Esophagus squamous epithelium (tissue), 5 donors: ENCODE measurements around the gene TCERG1L. TPM values are rescaled to one million over a fixed set of nuclear protein-coding genes. Genes with fewer than 3 reads are reported as not detected.

ENCODE experiments used
- DNase-seq: peaks from one replicate; lab custom pipeline; 2025; lab: John Stamatoyannopoulos, UW
- H3K27ac ChIP-seq, 4 donors: fragments of 200-600 bp; sonication (generic); one replicate each; pipeline ENCODE4 v1.5.1; 2016 to 2019; ENCODE audit warnings: mild to moderate bottlenecking in 1 of 4
- H3K27me3 ChIP-seq, 4 donors: fragments of 200-600 bp; sonication (generic); 1 replicate in 3 of 4; 2 replicates in 1 of 4; pipeline versions ENCODE4 v1.5.1 to v1.6.0; 2017 to 2021; ENCODE audit warnings: antibody characterized with exemption in 1 of 4
- H3K36me3 ChIP-seq, 3 donors: fragments of 200-600 bp; sonication (generic); one replicate each; pipeline ENCODE4 v1.5.1; 2016 to 2019
- H3K4me1 ChIP-seq, 3 donors: fragments of 200-600 bp; sonication (generic); one replicate each; pipeline ENCODE4 v1.5.1; 2017 to 2019
- H3K4me3 ChIP-seq, 4 donors: fragments of 200-600 bp; sonication (generic); 1 replicate in 3 of 4; 2 replicates in 1 of 4; pipeline ENCODE4 v1.5.1; 2016 to 2019; ENCODE audit warnings: mild to moderate bottlenecking in 2 of 4, moderate library complexity in 1 of 4
- H3K9me3 ChIP-seq, 3 donors: fragments of 200-600 bp; sonication (generic); one replicate each; pipeline ENCODE4 v1.5.1; 2016 to 2019
- CTCF ChIP-seq, 6 experiments: fragments of 450-650 bp in 4 of 6; fragments of 200-600 bp in 2 of 6; sonication (generic) in 2 of 6; IDR thresholded peaks; one replicate each; pipeline ENCODE4 v1.5.1; 2016 to 2019; ENCODE audit warnings: antibody characterized with exemption in 6 of 6, mild to moderate bottlenecking in 4 of 6, moderate library complexity in 4 of 6
- POLR2A ChIP-seq, 4 donors: fragments of 450-650 bp; IDR thresholded peaks; one replicate each; pipeline ENCODE4 v1.6.1; 2017; ENCODE audit warnings: antibody characterized with exemption in 4 of 4, mild to moderate bottlenecking in 4 of 4, moderate library complexity in 3 of 4
- WGBS, 2 donors: methylation state at CpG; one replicate each; pipeline ENCODE4 v1.1.5; 2018; 5-methylcytosine and 5-hydroxymethylcytosine counted together
- intact Hi-C: fragments of 100-400 bp; cut with DNase I; formaldehyde crosslinking; loops from one replicate; pipeline ENCODE4 v1.15.0; 2022
- total RNA-seq, 4 donors: library from RNA; depleted of rRNA; stranded (reverse); fragments of >200 nt; gene quantifications; one replicate each; pipeline ENCODE4 v1.1.0, GENCODE V29; 2016
- donor health status: DM: yes; HTN: yes; CAD: no.

Gene TCERG1L
- total RNA-seq, 4 donors from 2014 or later: 0.12 to 2.9 (median 0.48) TPM

GRCh38 chr10:131246775-131247174 lies 64.7 kb downstream of the TCERG1L start:
- Histone ChIP-seq H3K27me3 (peaks cover 0 to 51% (median 0%) of the 10 kb centered on the region in 4 donors), H3K4me3 (no peak overlapping the region), H3K27ac (no peak overlapping the region), H3K9me3 (no peaks in the 10 kb centered on the region), H3K36me3 (no peaks in the 10 kb centered on the region), H3K4me1 (no peaks in the 10 kb centered on the region)
- intact Hi-C loops: no loop called here
- WGBS, 2 donors: 86 to 90% methylated on average over 6 to 16 of the region's 17 CpGs
- TF ChIP-seq CTCF (IDR thresholded peaks at IDR 0.05) (no peak), POLR2A (IDR thresholded peaks at IDR 0.05) (no peak)
- DNase-seq: no peak

- H3K9me3 ChIP-seq: no peaks in the 10 kb centered on the region
- intact Hi-C loops: no loop called here
- WGBS, 2 donors: 70 to 83% methylated on average over 1 to 3 of the region's 4 CpGs
- H3K27me3 ChIP-seq: peaks cover 0 to 46% (median 0%) of the 10 kb centered on the region in 4 donors
- DNase-seq: no peak
- H3K36me3 ChIP-seq: no peaks in the 10 kb centered on the region
- H3K4me1 ChIP-seq: no peaks in the 10 kb centered on the region
- H3K4me3 ChIP-seq: no peak overlapping the region
- TF ChIP-seq POLR2A (IDR thresholded peaks at IDR 0.05) (no peak), CTCF (IDR thresholded peaks at IDR 0.05) (no peak)
- H3K27ac ChIP-seq: no peak overlapping the region
These were observed 65.4 kb downstream of the TCERG1L start for GRCh38 chr10:131246089-131246488.

GRCh38 chr10:131245475-131246059 lies 66.0 kb downstream of the TCERG1L start:
- Histone ChIP-seq H3K4me3 (no peak overlapping the region), H3K27me3 (peaks cover 0 to 45% (median 0%) of the 10 kb centered on the region in 4 donors), H3K36me3 (no peaks in the 10 kb centered on the region), H3K27ac (no peak overlapping the region), H3K9me3 (no peaks in the 10 kb centered on the region), H3K4me1 (no peaks in the 10 kb centered on the region)
- intact Hi-C loops: no loop called here
- WGBS, 2 donors: 62 to 73% methylated on average over 4 to 12 of the region's 22 CpGs
- no peak for DNase-seq
- TF ChIP-seq CTCF (IDR thresholded peaks at IDR 0.05) (no peak), POLR2A (IDR thresholded peaks at IDR 0.05) (no peak)

GRCh38 chr10:131244836-131245235 lies 66.7 kb downstream of the TCERG1L start:
- Histone ChIP-seq H3K9me3 (no peaks in the 10 kb centered on the region), H3K27ac (no peak overlapping the region), H3K27me3 (peaks cover 0 to 45% (median 0%) of the 10 kb centered on the region in 4 donors), H3K4me1 (no peaks in the 10 kb centered on the region), H3K36me3 (no peaks in the 10 kb centered on the region), H3K4me3 (no peak overlapping the region)
- TF ChIP-seq POLR2A (IDR thresholded peaks at IDR 0.05) (no peak), CTCF (IDR thresholded peaks at IDR 0.05) (no peak)
- WGBS, 2 donors: 43 to 60% methylated on average over 1 of the region's 1 CpG
- no peak for DNase-seq
- intact Hi-C loops: no loop called here

- Histone ChIP-seq H3K27ac (no peak overlapping the region), H3K9me3 (no peaks in the 10 kb centered on the region), H3K27me3 (peaks cover 0 to 44% (median 0%) of the 10 kb centered on the region in 4 donors), H3K4me3 (no peak overlapping the region), H3K36me3 (no peaks in the 10 kb centered on the region), H3K4me1 (no peaks in the 10 kb centered on the region)
- TF ChIP-seq POLR2A (IDR thresholded peaks at IDR 0.05) (no peak), CTCF (IDR thresholded peaks at IDR 0.05) (no peak)
- intact Hi-C loops: no loop called here
- WGBS, 2 donors: 69 to 92% methylated on average over 5 to 10 of the region's 12 CpGs
- DNase-seq: no peak
These were observed 68.4 kb downstream of the TCERG1L start for GRCh38 chr10:131243076-131243475.
